HepG2 (cell line): Measurements from ENCODE around the gene SASH1. TPM values are rescaled to one million over a fixed set of nuclear protein-coding genes. Genes with fewer than 3 reads are reported as not detected.

Experiments
- ATAC-seq: fragments of 200-7000 bp; cut with Tn5 transposase; 3 replicates; pipeline ENCODE4 v1.9.1; 2020; ENCODE audit warnings: mild to moderate bottlenecking, moderate library complexity
- BruUV-seq: library from RNA; stranded (reverse); fragments of 400-500 nt; replicated peaks from 2 replicates; lab custom pipeline; 2021; lab: Mats Ljungman, UMichigan
- CTCF ChIA-PET: fragments of 300-600 bp; formaldehyde crosslinking; extraction: SDS; loops from one replicate; lab custom pipeline; 2021; ENCODE audit warnings: low total read pairs, inconsistent platforms, low intra/inter-chr PET ratio; lab: Yijun Ruan, JAX
- POLR2A ChIA-PET: fragments of 350-600 bp; sonication (Branson Sonifier 250); formaldehyde crosslinking; loops from one replicate; lab custom pipeline; 2020; ENCODE audit warnings: antibody characterized with exemption, inconsistent platforms; lab: Yijun Ruan, JAX
- DNase-seq: peaks from one replicate; pipeline ENCODE4 v3.0.0-alpha.2; 2015; ENCODE audit warnings: low spot score
- FAIRE-seq: peaks from 3 replicates; lab custom pipeline; 2011; peaks lifted over from hg19 to GRCh38; lab: Jason Lieb, UNC
- H2AFZ ChIP-seq: one replicate; pipeline ENCODE4 v1.6.1; 2011; ENCODE audit warnings: low read length, inconsistent platforms
- H3K27ac ChIP-seq: fragments of 300-600 bp; 3 replicates; pipeline ENCODE4 v1.8.0; 2011; ENCODE audit warnings: mixed run types, mild to moderate bottlenecking, mixed read lengths, low read length, inconsistent platforms; ENCODE audit not compliant: insufficient read depth; ENCODE audit errors: extremely low read length
- H3K27me3 ChIP-seq, 2 experiments: fragments of 200-600 bp in 1 of 2; 2 replicates in 1 of 2; 3 replicates in 1 of 2; pipeline versions ENCODE4 v1.6.0 to v1.8.0; 2011; ENCODE audit warnings: low read length in 2 of 2, mild to moderate bottlenecking in 2 of 2, moderate library complexity in 2 of 2, inconsistent platforms in 1 of 2; ENCODE audit not compliant: insufficient read depth in 2 of 2, control insufficient read depth in 1 of 2
- H3K36me3 ChIP-seq, 2 experiments: fragments of 200-600 bp in 1 of 2; replicated peaks in 1 of 2; 2 replicates in 1 of 2; 3 replicates in 1 of 2; pipeline versions ENCODE4 v1.5.1 to v1.8.0; 2011; ENCODE audit warnings: low read length in 2 of 2, inconsistent platforms in 1 of 2; ENCODE audit not compliant: insufficient read depth in 2 of 2, control insufficient read depth in 1 of 2
- H3K4me1 ChIP-seq: 2 replicates; pipeline ENCODE4 v1.5.1; 2012; ENCODE audit warnings: low read length, inconsistent platforms; ENCODE audit not compliant: insufficient read depth
- H3K4me2 ChIP-seq: 2 replicates; pipeline ENCODE4 v1.6.0; 2011; ENCODE audit warnings: low read depth, low read length, inconsistent platforms
- H3K4me3 ChIP-seq, 3 experiments: fragments of 200-600 bp in 1 of 3; sonication (generic), shearing (Covaris generic) in 1 of 3; replicated peaks in 1 of 3; 2 replicates each; pipeline ENCODE4 v1.5.1; 2011 to 2016; ENCODE audit warnings: low read length in 3 of 3, inconsistent platforms in 2 of 3, low read depth in 2 of 3, mild to moderate bottlenecking in 2 of 3, control low read depth in 1 of 3, mixed read lengths in 1 of 3; ENCODE audit not compliant: insufficient read depth in 1 of 3
- H3K79me2 ChIP-seq: one replicate; pipeline ENCODE4 v1.6.1; 2011; ENCODE audit warnings: low read length, inconsistent platforms; ENCODE audit not compliant: insufficient read depth
- H3K9ac ChIP-seq: 2 replicates; pipeline ENCODE4 v1.6.0; 2011; ENCODE audit warnings: mild to moderate bottlenecking, low read depth, low read length, inconsistent platforms; ENCODE audit not compliant: insufficient read depth
- H3K9me3 ChIP-seq: 2 replicates; pipeline ENCODE4 v1.5.1; 2012; ENCODE audit warnings: mild to moderate bottlenecking, low read length
- H4K20me1 ChIP-seq: 2 replicates; pipeline ENCODE4 v1.6.0; 2011; ENCODE audit warnings: inconsistent platforms, mild to moderate bottlenecking, low read length, moderate library complexity; ENCODE audit not compliant: insufficient read depth
- SIX1 ChIP-seq: sonication (generic); formaldehyde crosslinking; IDR thresholded peaks from 2 replicates; pipeline ENCODE4 v1.4.0; 2020; ENCODE audit warnings: missing genetic modification reagents, borderline replicate concordance
- ZNF180 ChIP-seq: sonication (generic); formaldehyde crosslinking; IDR thresholded peaks from 2 replicates; pipeline ENCODE4 v1.4.0; 2020; ENCODE audit warnings: low read depth, missing genetic modification reagents, borderline replicate concordance
- WGBS: methylation state at CpG from one replicate; pipeline ENCODE4 v1.1.6; 2017; ENCODE audit warnings: low lambda C conversion rate; 5-methylcytosine and 5-hydroxymethylcytosine counted together
- in situ Hi-C: cut with HindIII; loops from 2 replicates; pipeline ENCODE4 v1.10.0; 2017; ENCODE audit warnings: low pct_unique_long_range_greater_than_20kb; ENCODE audit not compliant: extremely low pct_ligation_motif_present
- intact Hi-C: fragments of 100-400 bp; cut with micrococcal nuclease; formaldehyde crosslinking; loops from one replicate; pipeline ENCODE4 v1.10.0; 2022; ENCODE audit not compliant: unreplicated experiment
- polyA plus RNA-seq, 8 experiments: library from polyadenylated mRNA; depleted of rRNA in 3 of 8; stranded (reverse) in 7 of 8; unstranded in 1 of 8; fragments of >200 nt; fragmentation: Illumina TruSeq in 4 of 8; extraction: Trizol in 4 of 8; gene quantifications; 2 replicates each; pipeline versions ENCODE4 v1.2.1 to v1.2.3, GENCODE V29; 2011 to 2016; ENCODE audit warnings: low read depth in 4 of 8, missing spikeins in 1 of 8, mixed read lengths in 1 of 8; ENCODE audit not compliant: insufficient read depth in 1 of 8
- total RNA-seq, 5 experiments: library from RNA; depleted of rRNA; stranded (reverse); fragments of >200 nt; fragmentation: Illumina TruSeq; extraction: Trizol; gene quantifications; 2 replicates each; pipeline ENCODE4 v1.2.3, GENCODE V29; 2016; ENCODE audit warnings: low read depth in 1 of 5
- TF ChIP-seq, protein P1 (sequence below): fragments of 450-650 bp; IDR thresholded peaks from 2 replicates; pipeline ENCODE4 v1.6.1; 2016
- TF ChIP-seq, protein P2 (sequence below): sonication (generic); formaldehyde crosslinking; IDR thresholded peaks from 2 replicates; pipeline ENCODE4 v1.5.0; 2020; ENCODE audit warnings: missing genetic modification reagents, mild to moderate bottlenecking, borderline replicate concordance
- TF ChIP-seq, protein P3 (sequence below): IDR thresholded peaks from 2 replicates; pipeline ENCODE4 v1.6.1; 2012; ENCODE audit warnings: low read length, improper control_type of control experiment

The SASH1 gene
- total and polyA plus RNA-seq, 2 of the 13 experiments (the other 11 are each of a cell fraction or from before 2014, with no cell fraction given): 7.5 to 8.2 TPM

DNA sequence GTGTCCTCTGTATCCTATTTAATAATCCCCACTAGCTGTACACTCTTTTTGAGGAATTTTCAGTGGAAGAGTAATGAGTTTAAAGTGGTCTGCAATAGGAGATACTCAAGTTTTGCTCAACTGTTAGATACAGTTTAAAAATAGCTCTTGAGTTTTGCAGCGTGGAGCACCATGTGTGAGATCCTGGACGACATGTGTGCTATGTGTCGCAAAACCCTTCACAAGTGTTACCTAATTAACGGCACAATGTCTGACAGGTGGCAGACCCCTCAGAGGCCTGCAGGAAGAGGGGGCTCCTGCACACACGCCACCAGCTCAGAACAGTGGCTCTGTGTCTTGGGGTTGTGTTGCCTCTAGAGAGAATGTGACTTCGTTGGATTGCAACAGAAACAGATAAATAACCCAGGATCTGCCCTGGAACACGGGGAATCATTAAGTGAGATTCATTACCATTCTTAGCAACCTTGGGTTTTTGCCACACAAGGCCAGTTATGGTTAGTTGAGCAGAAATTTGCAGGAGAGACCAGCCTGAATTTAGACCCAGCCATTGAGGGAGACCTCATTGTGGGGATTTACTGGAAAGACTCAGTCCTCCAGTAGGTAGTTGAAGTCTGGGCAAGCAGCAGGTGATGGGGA lies 73.8 kb downstream of the SASH1 start:
- Histone ChIP-seq H3K9me3 (no peaks in the 10 kb centered on the region), H3K4me2 (no peak overlapping the region), H3K4me1 (no peaks in the 10 kb centered on the region)
- in situ Hi-C loops: no loop called here
- POLR2A ChIA-PET: no interaction called here
- CTCF ChIA-PET: no interaction called here
- BruUV-seq: no TSS peak
- DNase-seq: no peak
- TF ChIP-seq, protein P1, sequence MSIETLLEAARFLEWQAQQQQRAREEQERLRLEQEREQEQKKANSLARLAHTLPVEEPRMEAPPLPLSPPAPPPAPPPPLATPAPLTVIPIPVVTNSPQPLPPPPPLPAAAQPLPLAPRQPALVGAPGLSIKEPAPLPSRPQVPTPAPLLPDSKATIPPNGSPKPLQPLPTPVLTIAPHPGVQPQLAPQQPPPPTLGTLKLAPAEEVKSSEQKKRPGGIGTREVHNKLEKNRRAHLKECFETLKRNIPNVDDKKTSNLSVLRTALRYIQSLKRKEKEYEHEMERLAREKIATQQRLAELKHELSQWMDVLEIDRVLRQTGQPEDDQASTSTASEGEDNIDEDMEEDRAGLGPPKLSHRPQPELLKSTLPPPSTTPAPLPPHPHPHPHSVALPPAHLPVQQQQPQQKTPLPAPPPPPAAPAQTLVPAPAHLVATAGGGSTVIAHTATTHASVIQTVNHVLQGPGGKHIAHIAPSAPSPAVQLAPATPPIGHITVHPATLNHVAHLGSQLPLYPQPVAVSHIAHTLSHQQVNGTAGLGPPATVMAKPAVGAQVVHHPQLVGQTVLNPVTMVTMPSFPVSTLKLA: peak; percentile 90
- no peak for TF ChIP-seq SIX1
- TF ChIP-seq, all 625 proteins: peak for 1
- Histone ChIP-seq H3K4me3 (no peak overlapping the region), H2AFZ (no peak overlapping the region), H3K9ac (no peak overlapping the region), H3K27me3 (no peaks in the 10 kb centered on the region), H4K20me1 (no peaks in the 10 kb centered on the region), H3K79me2 (no peaks in the 10 kb centered on the region), H3K36me3 (no peaks in the 10 kb centered on the region), H3K27ac (no peak overlapping the region)
- intact Hi-C loops: no loop called here
- ATAC-seq (no peak), FAIRE-seq (no peak)
- WGBS: 97% methylated on average over 7 of the region's 7 CpGs

- DNase-seq (no peak), ATAC-seq (no peak), FAIRE-seq (no peak)
- intact Hi-C loops (no loop called here), in situ Hi-C loops (no loop called here)
- ChIA-PET CTCF (no interaction called here), POLR2A (no interaction called here)
- no peak overlapping the region for H3K4me2 ChIP-seq
- H3K79me2 ChIP-seq: no peaks in the 10 kb centered on the region
- no peaks in the 10 kb centered on the region for H3K9me3 ChIP-seq
- 97% methylated on average over 8 of the region's 8 CpGs for WGBS
- H2AFZ ChIP-seq: no peak overlapping the region
- no peak overlapping the region for H3K27ac ChIP-seq
- no peaks in the 10 kb centered on the region for H4K20me1 ChIP-seq
- TF ChIP-seq, protein P2, sequence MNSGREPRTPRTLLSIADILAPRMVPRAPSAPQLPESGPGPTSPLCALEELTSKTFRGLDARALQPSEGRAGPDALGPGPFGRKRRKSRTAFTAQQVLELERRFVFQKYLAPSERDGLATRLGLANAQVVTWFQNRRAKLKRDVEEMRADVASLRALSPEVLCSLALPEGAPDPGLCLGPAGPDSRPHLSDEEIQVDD: no peak
- no peak for TF ChIP-seq ZNF180 (CRISPR knock-in tag)
- TF ChIP-seq, protein P3, sequence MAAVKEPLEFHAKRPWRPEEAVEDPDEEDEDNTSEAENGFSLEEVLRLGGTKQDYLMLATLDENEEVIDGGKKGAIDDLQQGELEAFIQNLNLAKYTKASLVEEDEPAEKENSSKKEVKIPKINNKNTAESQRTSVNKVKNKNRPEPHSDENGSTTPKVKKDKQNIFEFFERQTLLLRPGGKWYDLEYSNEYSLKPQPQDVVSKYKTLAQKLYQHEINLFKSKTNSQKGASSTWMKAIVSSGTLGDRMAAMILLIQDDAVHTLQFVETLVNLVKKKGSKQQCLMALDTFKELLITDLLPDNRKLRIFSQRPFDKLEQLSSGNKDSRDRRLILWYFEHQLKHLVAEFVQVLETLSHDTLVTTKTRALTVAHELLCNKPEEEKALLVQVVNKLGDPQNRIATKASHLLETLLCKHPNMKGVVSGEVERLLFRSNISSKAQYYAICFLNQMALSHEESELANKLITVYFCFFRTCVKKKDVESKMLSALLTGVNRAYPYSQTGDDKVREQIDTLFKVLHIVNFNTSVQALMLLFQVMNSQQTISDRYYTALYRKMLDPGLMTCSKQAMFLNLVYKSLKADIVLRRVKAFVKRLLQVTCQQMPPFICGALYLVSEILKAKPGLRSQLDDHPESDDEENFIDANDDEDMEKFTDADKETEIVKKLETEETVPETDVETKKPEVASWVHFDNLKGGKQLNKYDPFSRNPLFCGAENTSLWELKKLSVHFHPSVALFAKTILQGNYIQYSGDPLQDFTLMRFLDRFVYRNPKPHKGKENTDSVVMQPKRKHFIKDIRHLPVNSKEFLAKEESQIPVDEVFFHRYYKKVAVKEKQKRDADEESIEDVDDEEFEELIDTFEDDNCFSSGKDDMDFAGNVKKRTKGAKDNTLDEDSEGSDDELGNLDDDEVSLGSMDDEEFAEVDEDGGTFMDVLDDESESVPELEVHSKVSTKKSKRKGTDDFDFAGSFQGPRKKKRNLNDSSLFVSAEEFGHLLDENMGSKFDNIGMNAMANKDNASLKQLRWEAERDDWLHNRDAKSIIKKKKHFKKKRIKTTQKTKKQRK: no peak
- no TSS peak for BruUV-seq
- no peak overlapping the region for H3K9ac ChIP-seq
- H3K36me3 ChIP-seq: no peaks in the 10 kb centered on the region
- no peaks in the 10 kb centered on the region for H3K4me1 ChIP-seq
- H3K4me3 ChIP-seq: no peak overlapping the region
- H3K27me3 ChIP-seq: no peaks in the 10 kb centered on the region
These were observed 74.4 kb downstream of the SASH1 start for GRCh38 chr6:148417045-148417444.
